Breast epithelium (tissue), 4 donors: Measurements from ENCODE around the gene PLA2G4A. TPM values are rescaled to one million over a fixed set of nuclear protein-coding genes. Genes with fewer than 3 reads are reported as not detected.

Experiments
- DNase-seq, 2 donors: peaks; one replicate each; pipeline ENCODE4 v3.0.0-alpha.2; 2019; ENCODE audit warnings: low spot score in 2 of 2
- H3K27ac ChIP-seq, 2 donors: fragments of 200-600 bp; sonication (generic) in 1 of 2; one replicate each; pipeline ENCODE4 v1.5.1; 2016 to 2019; ENCODE audit warnings: mild to moderate bottlenecking in 1 of 2
- H3K27me3 ChIP-seq, 2 donors: fragments of 200-600 bp; sonication (generic) in 1 of 2; one replicate each; pipeline versions ENCODE4 v1.5.1 to v1.6.0; 2017 to 2019; ENCODE audit warnings: control low read depth in 1 of 2, mild to moderate bottlenecking in 1 of 2
- H3K36me3 ChIP-seq: fragments of 200-600 bp; one replicate; pipeline ENCODE4 v1.5.1; 2019
- H3K4me1 ChIP-seq, 2 donors: fragments of 200-600 bp; sonication (generic); one replicate each; pipeline ENCODE4 v1.5.1; 2016 to 2019; ENCODE audit warnings: control low read depth in 1 of 2
- H3K4me3 ChIP-seq, 3 donors: fragments of 200-600 bp; sonication (generic); 1 replicate in 2 of 3; 2 replicates in 1 of 3; pipeline ENCODE4 v1.5.1; 2016 to 2019; ENCODE audit warnings: mild to moderate bottlenecking in 3 of 3, moderate library complexity in 2 of 3
- H3K9me3 ChIP-seq, 2 donors: fragments of 200-600 bp; sonication (generic) in 1 of 2; one replicate each; pipeline ENCODE4 v1.5.1; 2016 to 2019; ENCODE audit warnings: control low read depth in 1 of 2
- POLR2A ChIP-seq: fragments of 450-650 bp; IDR thresholded peaks from one replicate; pipeline ENCODE4 v1.6.1; 2016; ENCODE audit warnings: antibody characterized with exemption, mild to moderate bottlenecking, moderate library complexity
- POLR2AphosphoS5 ChIP-seq, 3 donors: sonication (generic); formaldehyde crosslinking; IDR thresholded peaks; one replicate each; pipeline ENCODE4 v1.6.1; 2017; ENCODE audit warnings: antibody characterized with exemption in 3 of 3
- intact Hi-C: fragments of 100-400 bp; cut with DNase I; formaldehyde crosslinking; loops from one replicate; pipeline ENCODE4 v1.15.1; 2023; ENCODE audit warnings: low total_unique reads
- total RNA-seq, 3 donors: library from RNA; depleted of rRNA; stranded (reverse); fragments of >200 nt; gene quantifications; one replicate each; pipeline ENCODE4 v1.1.0, GENCODE V29; 2016
- TF ChIP-seq, protein P1 (sequence below), 3 donors: fragments of 450-650 bp; IDR thresholded peaks; one replicate each; pipeline ENCODE4 v1.5.1; 2016 to 2017; ENCODE audit warnings: antibody characterized with exemption in 3 of 3, mild to moderate bottlenecking in 3 of 3, moderate library complexity in 3 of 3

The PLA2G4A gene
- 10 to 100 TPM in 1 of 3 donors, 1 to 10 TPM in 2; 5.6 to 13.3 (median 7.4) TPM for total RNA-seq

DNA sequence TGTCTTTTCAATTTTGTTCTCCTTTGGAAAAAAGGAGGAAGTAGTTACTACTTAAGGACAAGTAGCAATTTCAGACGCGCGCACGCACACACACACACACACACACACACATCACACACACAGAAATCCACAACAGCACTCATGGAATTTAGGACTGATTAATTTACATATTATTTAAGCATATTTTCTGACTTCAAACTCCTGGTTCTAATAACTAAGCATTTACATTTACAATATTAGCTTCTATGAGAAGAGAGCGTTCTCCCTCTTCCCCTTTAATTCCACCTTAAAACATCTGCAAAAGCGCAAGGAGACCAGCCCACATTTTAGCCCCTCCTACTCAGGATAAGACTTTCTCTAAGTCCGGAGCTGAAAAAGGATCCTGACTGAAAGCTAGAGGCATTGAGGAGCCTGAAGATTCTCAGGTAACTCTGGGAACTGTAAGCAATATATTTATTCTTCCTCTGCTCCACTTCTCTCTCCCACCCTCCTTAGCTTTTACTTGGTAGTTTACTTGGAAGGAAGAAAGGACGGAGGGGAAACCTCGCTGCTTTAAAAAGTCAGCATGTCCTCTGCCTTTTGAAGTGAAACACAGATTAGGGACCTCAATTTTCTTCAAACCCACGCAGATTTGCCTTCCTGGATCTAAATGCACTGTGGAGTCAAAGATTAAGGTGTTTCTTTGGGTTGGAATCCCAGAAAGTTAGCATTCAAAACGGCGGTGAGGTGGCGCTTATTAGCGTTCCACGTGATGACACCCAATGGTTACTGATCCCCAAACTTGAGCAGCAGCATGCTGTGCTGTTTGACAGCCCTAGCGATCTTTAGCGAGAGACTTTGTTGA is at the start of gene PLA2G4A:
PLA2G4A (plus strand) TSS at position 339 of the 844 bp plus-strand sequence. CDS start 25,406 bp downstream, outside the sequence.
- Histone ChIP-seq H3K27ac (peak within 1 kb of the TSS; percentile 84 to 89), H3K4me3 (peak within 1 kb of the TSS; percentile 57 to 80 (median 66)), H3K36me3 (no peaks in the 10 kb centered on the region), H3K27me3 (no peaks in the 10 kb centered on the region), H3K4me1 (peaks cover 0 to 2% of the 10 kb centered on the region in 2 donors), H3K9me3 (no peaks in the 10 kb centered on the region)
- intact Hi-C loops, result no loop called here
- TF ChIP-seq POLR2AphosphoS5 (IDR thresholded peaks at IDR 0.05) (peak in 1 of 3 donors; percentile 8), POLR2A (no peak)
- TF ChIP-seq, protein P1, sequence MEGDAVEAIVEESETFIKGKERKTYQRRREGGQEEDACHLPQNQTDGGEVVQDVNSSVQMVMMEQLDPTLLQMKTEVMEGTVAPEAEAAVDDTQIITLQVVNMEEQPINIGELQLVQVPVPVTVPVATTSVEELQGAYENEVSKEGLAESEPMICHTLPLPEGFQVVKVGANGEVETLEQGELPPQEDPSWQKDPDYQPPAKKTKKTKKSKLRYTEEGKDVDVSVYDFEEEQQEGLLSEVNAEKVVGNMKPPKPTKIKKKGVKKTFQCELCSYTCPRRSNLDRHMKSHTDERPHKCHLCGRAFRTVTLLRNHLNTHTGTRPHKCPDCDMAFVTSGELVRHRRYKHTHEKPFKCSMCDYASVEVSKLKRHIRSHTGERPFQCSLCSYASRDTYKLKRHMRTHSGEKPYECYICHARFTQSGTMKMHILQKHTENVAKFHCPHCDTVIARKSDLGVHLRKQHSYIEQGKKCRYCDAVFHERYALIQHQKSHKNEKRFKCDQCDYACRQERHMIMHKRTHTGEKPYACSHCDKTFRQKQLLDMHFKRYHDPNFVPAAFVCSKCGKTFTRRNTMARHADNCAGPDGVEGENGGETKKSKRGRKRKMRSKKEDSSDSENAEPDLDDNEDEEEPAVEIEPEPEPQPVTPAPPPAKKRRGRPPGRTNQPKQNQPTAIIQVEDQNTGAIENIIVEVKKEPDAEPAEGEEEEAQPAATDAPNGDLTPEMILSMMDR (IDR thresholded peaks at IDR 0.05), result no peak
- DNase-seq, result peak in 1 of 2 donors; percentile 33

DNA sequence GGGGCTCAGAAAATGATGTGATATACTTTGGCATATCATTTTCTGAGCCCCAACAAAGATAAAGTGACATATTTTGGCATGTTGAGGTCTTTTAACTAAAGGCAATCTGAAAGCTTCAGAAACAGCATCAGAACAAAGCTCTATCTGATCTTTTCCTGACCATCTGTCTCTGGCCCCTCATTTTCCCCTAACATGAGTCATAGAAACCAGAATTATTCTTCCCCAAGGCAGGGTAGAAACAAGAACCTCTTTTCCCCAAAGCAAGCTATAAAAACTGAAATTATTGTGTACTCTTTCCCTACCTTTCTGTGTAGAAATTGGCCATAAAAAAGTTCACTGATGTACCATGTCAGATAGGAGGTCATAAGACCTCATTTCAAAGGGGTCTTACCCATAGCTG is 48.7 kb upstream of the PLA2G4A start:
- intact Hi-C loops, result no loop called here

DNA sequence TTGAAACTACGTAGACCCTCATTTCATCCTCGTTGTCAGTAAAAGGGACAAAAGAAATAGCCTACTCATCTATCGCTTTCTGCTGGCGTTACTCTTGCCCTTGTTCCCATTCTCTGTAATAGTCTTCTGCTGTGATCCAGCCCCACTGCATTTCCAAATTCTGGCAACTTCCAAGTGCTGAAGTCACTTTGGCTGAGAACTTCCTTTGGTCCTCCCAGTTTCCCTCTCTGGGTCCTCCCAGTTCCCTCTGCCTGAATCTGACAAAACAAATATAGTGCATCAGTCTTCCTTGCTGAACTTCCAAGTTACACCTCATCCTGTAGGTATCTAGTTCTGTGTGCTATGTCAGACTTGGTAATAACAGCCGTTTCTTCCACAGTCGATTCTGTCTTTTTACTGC is 47.0 kb upstream of the PLA2G4A start:
- no peak overlapping the region for H3K27ac ChIP-seq
- no peaks in the 10 kb centered on the region for H3K36me3 ChIP-seq
- no peaks in the 10 kb centered on the region for H3K9me3 ChIP-seq
- no peaks in the 10 kb centered on the region for H3K4me1 ChIP-seq
- TF ChIP-seq POLR2A (no peak), POLR2AphosphoS5 (IDR thresholded peaks at IDR 0.05) (no peak)
- TF ChIP-seq, protein P1 (IDR thresholded peaks at IDR 0.05), result no peak
- no peaks in the 10 kb centered on the region for H3K27me3 ChIP-seq
- intact Hi-C loops, result no loop called here
- H3K4me3 ChIP-seq, result no peak overlapping the region
- no peak for DNase-seq

More for the DNA sequence above, 48.7 kb upstream of the PLA2G4A start:
- no peak overlapping the region for H3K4me3 ChIP-seq
- H3K27ac ChIP-seq, result no peak overlapping the region
- no peaks in the 10 kb centered on the region for H3K4me1 ChIP-seq
- no peaks in the 10 kb centered on the region for H3K9me3 ChIP-seq
- DNase-seq, result no peak
- H3K27me3 ChIP-seq, result no peaks in the 10 kb centered on the region
- H3K36me3 ChIP-seq, result no peaks in the 10 kb centered on the region
- TF ChIP-seq POLR2A (no peak), POLR2AphosphoS5 (IDR thresholded peaks at IDR 0.05) (no peak)
- TF ChIP-seq, protein P1 (IDR thresholded peaks at IDR 0.05), result no peak

DNA sequence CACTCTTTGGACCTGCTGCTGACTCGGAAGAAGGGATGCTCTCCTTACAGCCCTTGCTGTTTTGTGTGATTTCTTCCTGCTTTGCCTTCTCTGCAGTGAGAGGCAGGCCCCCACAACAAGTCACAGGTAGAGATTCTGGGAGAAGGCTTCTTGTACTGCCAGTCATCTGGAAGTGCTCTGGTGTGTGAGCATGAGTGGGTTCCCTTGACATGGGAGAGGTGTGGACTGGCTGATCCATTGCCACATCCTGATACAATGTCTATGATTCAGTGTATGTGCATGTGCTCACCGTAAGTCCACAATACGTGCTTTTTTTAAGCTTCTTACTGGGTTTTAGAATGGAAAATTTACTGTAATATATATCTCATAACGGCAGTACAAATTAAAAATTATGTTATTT is 46.0 kb upstream of the PLA2G4A start:
- intact Hi-C loops, result no loop called here
- Histone ChIP-seq H3K4me3 (no peak overlapping the region), H3K27me3 (no peaks in the 10 kb centered on the region), H3K36me3 (no peaks in the 10 kb centered on the region), H3K4me1 (no peaks in the 10 kb centered on the region), H3K27ac (no peak overlapping the region), H3K9me3 (no peaks in the 10 kb centered on the region)
- no peak for DNase-seq
- TF ChIP-seq, protein P1 (IDR thresholded peaks at IDR 0.05), result no peak
- TF ChIP-seq POLR2AphosphoS5 (IDR thresholded peaks at IDR 0.05) (no peak), POLR2A (no peak)

DNA sequence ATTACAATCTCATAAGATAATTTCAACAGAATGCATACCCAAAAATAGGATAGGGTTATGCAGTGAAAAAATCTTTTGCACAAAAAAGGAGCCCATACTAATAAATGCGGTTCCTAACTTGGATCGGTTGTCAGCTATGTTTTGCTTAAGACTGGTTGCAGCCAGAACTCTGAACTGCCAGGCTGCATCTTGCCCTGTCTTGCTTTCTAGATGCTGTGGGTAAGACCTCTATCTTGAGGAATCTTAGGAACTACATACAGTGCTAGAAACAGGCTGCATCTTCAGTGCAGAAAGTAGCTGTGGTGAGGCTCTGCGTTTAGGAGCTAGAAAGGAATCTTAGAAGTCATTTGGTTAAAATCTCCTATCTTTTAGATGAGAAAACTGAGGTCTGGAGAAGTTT is 45.6 kb upstream of the PLA2G4A start:
- no peak overlapping the region for H3K27ac ChIP-seq
- TF ChIP-seq POLR2A, result no peak
- TF ChIP-seq, protein P1 (IDR thresholded peaks at IDR 0.05), result no peak
- no peak for TF ChIP-seq POLR2AphosphoS5 (IDR thresholded peaks at IDR 0.05)
- H3K4me1 ChIP-seq, result no peaks in the 10 kb centered on the region
- no peak for DNase-seq
- no peaks in the 10 kb centered on the region for H3K9me3 ChIP-seq
- H3K36me3 ChIP-seq, result no peaks in the 10 kb centered on the region
- intact Hi-C loops, result no loop called here
- H3K4me3 ChIP-seq, result no peak overlapping the region
- no peaks in the 10 kb centered on the region for H3K27me3 ChIP-seq
